ENCODE measurements around the gene MSRB1. TPM values are rescaled to one million over a fixed set of nuclear protein-coding genes. Genes with fewer than 3 reads are reported as not detected.

The MSRB1 gene
- polyA plus RNA-seq, 1 donor from 2014 or later, result 6.0 TPM

- H3K36me3 ChIP-seq (ENCODE audit: insufficient read depth, low read length), result no peaks in the 10 kb centered on the region
- TF ChIP-seq EP300 (conservative IDR thresholded peaks at IDR 0.05; ENCODE audit: poor library complexity, severe bottlenecking) (no peak), EZH2 (IDR thresholded peaks at IDR 0.05; ENCODE audit: borderline replicate concordance, insufficient read depth, low read length, poor library complexity, severe bottlenecking) (no peak), TAF1 (IDR thresholded peaks at IDR 0.05; ENCODE audit: low read depth) (no peak), MXI1 (conservative IDR thresholded peaks at IDR 0.05; ENCODE audit: poor library complexity, severe bottlenecking) (no peak), POLR2AphosphoS5 (IDR thresholded peaks at IDR 0.05) (no peak), RAD21 (conservative IDR thresholded peaks at IDR 0.05) (no peak)
- TF ChIP-seq, protein P1, sequence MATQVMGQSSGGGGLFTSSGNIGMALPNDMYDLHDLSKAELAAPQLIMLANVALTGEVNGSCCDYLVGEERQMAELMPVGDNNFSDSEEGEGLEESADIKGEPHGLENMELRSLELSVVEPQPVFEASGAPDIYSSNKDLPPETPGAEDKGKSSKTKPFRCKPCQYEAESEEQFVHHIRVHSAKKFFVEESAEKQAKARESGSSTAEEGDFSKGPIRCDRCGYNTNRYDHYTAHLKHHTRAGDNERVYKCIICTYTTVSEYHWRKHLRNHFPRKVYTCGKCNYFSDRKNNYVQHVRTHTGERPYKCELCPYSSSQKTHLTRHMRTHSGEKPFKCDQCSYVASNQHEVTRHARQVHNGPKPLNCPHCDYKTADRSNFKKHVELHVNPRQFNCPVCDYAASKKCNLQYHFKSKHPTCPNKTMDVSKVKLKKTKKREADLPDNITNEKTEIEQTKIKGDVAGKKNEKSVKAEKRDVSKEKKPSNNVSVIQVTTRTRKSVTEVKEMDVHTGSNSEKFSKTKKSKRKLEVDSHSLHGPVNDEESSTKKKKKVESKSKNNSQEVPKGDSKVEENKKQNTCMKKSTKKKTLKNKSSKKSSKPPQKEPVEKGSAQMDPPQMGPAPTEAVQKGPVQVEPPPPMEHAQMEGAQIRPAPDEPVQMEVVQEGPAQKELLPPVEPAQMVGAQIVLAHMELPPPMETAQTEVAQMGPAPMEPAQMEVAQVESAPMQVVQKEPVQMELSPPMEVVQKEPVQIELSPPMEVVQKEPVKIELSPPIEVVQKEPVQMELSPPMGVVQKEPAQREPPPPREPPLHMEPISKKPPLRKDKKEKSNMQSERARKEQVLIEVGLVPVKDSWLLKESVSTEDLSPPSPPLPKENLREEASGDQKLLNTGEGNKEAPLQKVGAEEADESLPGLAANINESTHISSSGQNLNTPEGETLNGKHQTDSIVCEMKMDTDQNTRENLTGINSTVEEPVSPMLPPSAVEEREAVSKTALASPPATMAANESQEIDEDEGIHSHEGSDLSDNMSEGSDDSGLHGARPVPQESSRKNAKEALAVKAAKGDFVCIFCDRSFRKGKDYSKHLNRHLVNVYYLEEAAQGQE (IDR thresholded peaks at IDR 0.05; ENCODE audit: borderline replicate concordance), result no peak
- TF ChIP-seq, protein P2, sequence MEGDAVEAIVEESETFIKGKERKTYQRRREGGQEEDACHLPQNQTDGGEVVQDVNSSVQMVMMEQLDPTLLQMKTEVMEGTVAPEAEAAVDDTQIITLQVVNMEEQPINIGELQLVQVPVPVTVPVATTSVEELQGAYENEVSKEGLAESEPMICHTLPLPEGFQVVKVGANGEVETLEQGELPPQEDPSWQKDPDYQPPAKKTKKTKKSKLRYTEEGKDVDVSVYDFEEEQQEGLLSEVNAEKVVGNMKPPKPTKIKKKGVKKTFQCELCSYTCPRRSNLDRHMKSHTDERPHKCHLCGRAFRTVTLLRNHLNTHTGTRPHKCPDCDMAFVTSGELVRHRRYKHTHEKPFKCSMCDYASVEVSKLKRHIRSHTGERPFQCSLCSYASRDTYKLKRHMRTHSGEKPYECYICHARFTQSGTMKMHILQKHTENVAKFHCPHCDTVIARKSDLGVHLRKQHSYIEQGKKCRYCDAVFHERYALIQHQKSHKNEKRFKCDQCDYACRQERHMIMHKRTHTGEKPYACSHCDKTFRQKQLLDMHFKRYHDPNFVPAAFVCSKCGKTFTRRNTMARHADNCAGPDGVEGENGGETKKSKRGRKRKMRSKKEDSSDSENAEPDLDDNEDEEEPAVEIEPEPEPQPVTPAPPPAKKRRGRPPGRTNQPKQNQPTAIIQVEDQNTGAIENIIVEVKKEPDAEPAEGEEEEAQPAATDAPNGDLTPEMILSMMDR (IDR thresholded peaks at IDR 0.05; ENCODE audit: poor library complexity, severe bottlenecking), result no peak
- H3F3A ChIP-seq (ENCODE audit: insufficient read depth, low read length, poor library complexity, severe bottlenecking), result no peaks in the 10 kb centered on the region
- H3K27ac ChIP-seq (ENCODE audit: low read length), result no peak overlapping the region
- no peaks in the 10 kb centered on the region for H4K20me1 ChIP-seq (ENCODE audit: insufficient read depth)
- H3K79me2 ChIP-seq (replicated peaks; ENCODE audit: insufficient read depth, low read length), result no peaks in the 10 kb centered on the region
- no peak overlapping the region for H3K4me3 ChIP-seq (ENCODE audit: low read length)
- no peak overlapping the region for H3K9ac ChIP-seq (ENCODE audit: low read length)
- no peaks in the 10 kb centered on the region for H3K27me3 ChIP-seq (ENCODE audit: insufficient read depth, low read depth, low read length)
- no peaks in the 10 kb centered on the region for H3K9me2 ChIP-seq (ENCODE audit: insufficient read depth, low read length)
- no peak overlapping the region for H2AFZ ChIP-seq (ENCODE audit: low read depth, low read length)
- H3K4me2 ChIP-seq (ENCODE audit: low read length), result no peak overlapping the region
- no peaks in the 10 kb centered on the region for H3K9me3 ChIP-seq (ENCODE audit: low read length)
Measured at GRCh38 chr16:1949507-1949906, 6.5 kb upstream of the MSRB1 start.

- Histone ChIP-seq H3K4me3 (ENCODE audit: low read length) (no peak overlapping the region), H3K9me2 (ENCODE audit: insufficient read depth, low read length) (no peaks in the 10 kb centered on the region), H3K79me2 (replicated peaks; ENCODE audit: insufficient read depth, low read length) (no peaks in the 10 kb centered on the region), H3K9ac (ENCODE audit: low read length) (no peak overlapping the region), H3K36me3 (ENCODE audit: insufficient read depth, low read length) (no peaks in the 10 kb centered on the region), H3K27ac (ENCODE audit: low read length) (no peak overlapping the region), H3K9me3 (ENCODE audit: low read length) (no peaks in the 10 kb centered on the region), H3F3A (ENCODE audit: insufficient read depth, low read length, poor library complexity, severe bottlenecking) (no peaks in the 10 kb centered on the region), H4K20me1 (ENCODE audit: insufficient read depth) (no peaks in the 10 kb centered on the region), H3K4me2 (ENCODE audit: low read length) (no peak overlapping the region), H3K27me3 (ENCODE audit: insufficient read depth, low read depth, low read length) (no peaks in the 10 kb centered on the region), H2AFZ (ENCODE audit: low read depth, low read length) (no peak overlapping the region)
- TF ChIP-seq MXI1 (conservative IDR thresholded peaks at IDR 0.05; ENCODE audit: poor library complexity, severe bottlenecking) (no peak), SMC3 (conservative IDR thresholded peaks at IDR 0.05; ENCODE audit: poor library complexity) (no peak), EP300 (conservative IDR thresholded peaks at IDR 0.05; ENCODE audit: poor library complexity, severe bottlenecking) (no peak), EZH2 (IDR thresholded peaks at IDR 0.05; ENCODE audit: borderline replicate concordance, insufficient read depth, low read length, poor library complexity, severe bottlenecking) (no peak)
- TF ChIP-seq, protein P1 (IDR thresholded peaks at IDR 0.05; ENCODE audit: borderline replicate concordance), result no peak
Measured at GRCh38 chr16:1947369-1947670, 4.3 kb upstream of the MSRB1 start.

Data from neural cell (in vitro differentiated cells).